GM23248 (cell line): ENCODE measurements around the gene ABTB1. TPM values are rescaled to one million over a fixed set of nuclear protein-coding genes. Genes with fewer than 3 reads are reported as not detected.

Experiments
- DNase-seq: peaks from one replicate; pipeline ENCODE4 v3.0.0-alpha.2; 2015
- H2AFZ ChIP-seq: fragments of 200-600 bp; sonication (generic); 2 replicates; pipeline ENCODE4 v1.6.1; 2016; ENCODE audit warnings: antibody characterized with exemption
- H3F3A ChIP-seq: fragments of 200-600 bp; sonication (generic); 2 replicates; pipeline ENCODE4 v1.6.1; 2016; ENCODE audit warnings: mild to moderate bottlenecking, antibody characterized with exemption, mixed run types; ENCODE audit not compliant: insufficient read depth
- H3K27ac ChIP-seq: fragments of 200-600 bp; sonication (generic); 2 replicates; pipeline ENCODE4 v1.5.1; 2016; ENCODE audit warnings: mild to moderate bottlenecking
- H3K27me3 ChIP-seq: fragments of 200-600 bp; sonication (generic); replicated peaks from 2 replicates; pipeline ENCODE4 v1.6.1; 2016; ENCODE audit warnings: mild to moderate bottlenecking; ENCODE audit not compliant: insufficient read depth
- H3K36me3 ChIP-seq: fragments of 200-600 bp; sonication (generic); 2 replicates; pipeline ENCODE4 v1.6.1; 2016; ENCODE audit warnings: low read depth, mild to moderate bottlenecking
- H3K4me1 ChIP-seq: fragments of 200-600 bp; sonication (generic); 2 replicates; pipeline ENCODE4 v1.6.1; 2016; ENCODE audit warnings: mild to moderate bottlenecking; ENCODE audit not compliant: insufficient read depth
- H3K4me2 ChIP-seq: fragments of 200-600 bp; sonication (generic); one replicate; pipeline ENCODE4 v1.6.1; 2016; ENCODE audit warnings: mild to moderate bottlenecking; ENCODE audit not compliant: unreplicated experiment
- H3K4me3 ChIP-seq: fragments of 200-600 bp; sonication (generic); 2 replicates; pipeline ENCODE4 v1.5.1; 2016; ENCODE audit warnings: mild to moderate bottlenecking
- H3K79me2 ChIP-seq: fragments of 200-600 bp; sonication (generic); 2 replicates; pipeline ENCODE4 v1.6.1; 2016; ENCODE audit warnings: mild to moderate bottlenecking; ENCODE audit not compliant: insufficient read depth
- H3K9ac ChIP-seq: fragments of 200-600 bp; sonication (generic); 2 replicates; pipeline ENCODE4 v1.6.1; 2016; ENCODE audit warnings: mild to moderate bottlenecking
- H3K9me2 ChIP-seq: fragments of 200-600 bp; sonication (generic); 2 replicates; pipeline ENCODE4 v1.6.1; 2016; ENCODE audit warnings: mixed run types, mild to moderate bottlenecking, moderate library complexity; ENCODE audit not compliant: insufficient read depth
- H3K9me3 ChIP-seq: fragments of 200-600 bp; sonication (generic); one replicate; pipeline ENCODE4 v1.6.1; 2017; ENCODE audit warnings: low read depth
- H4K20me1 ChIP-seq: fragments of 200-600 bp; sonication (generic); 2 replicates; pipeline ENCODE4 v1.6.0; 2016; ENCODE audit not compliant: insufficient read depth
- EZH2 ChIP-seq: fragments of 200-600 bp; sonication (generic); IDR thresholded peaks from 2 replicates; pipeline ENCODE4 v1.6.1; 2018; ENCODE audit warnings: antibody characterized with exemption, mild to moderate bottlenecking; ENCODE audit not compliant: insufficient read depth, poor library complexity, severe bottlenecking
- EZH2phosphoT487 ChIP-seq: fragments of 200-600 bp; sonication (generic); IDR thresholded peaks from 2 replicates; pipeline ENCODE4 v1.6.1; 2018; ENCODE audit warnings: antibody characterized with exemption, moderate library complexity, mild to moderate bottlenecking, low read depth; ENCODE audit not compliant: insufficient read depth
- whole genome bisulfite sequencing, 2 experiments: methylation state at CpG; one replicate each; pipeline ENCODE4 v1.1.6; 2015 to 2017; ENCODE audit warnings: low lambda C conversion rate in 2 of 2, low coverage in 1 of 2; ENCODE audit errors: missing lambda C conversion rate in 2 of 2; 5-methylcytosine and 5-hydroxymethylcytosine counted together
- in situ Hi-C: fragments of 300-500 bp; cut with MboI; formaldehyde crosslinking; loops from 2 replicates; pipeline ENCODE4 v1.15.0; 2020
- polyA plus RNA-seq: library from polyadenylated mRNA; unstranded; fragments of >200 nt; fragmentation: Nextera tagmentation; extraction: Ambion mirVana; gene quantifications from 2 replicates; pipeline ENCODE4 v1.2.1, GENCODE V29; 2016
- total RNA-seq: library from RNA; depleted of rRNA; stranded (reverse); fragments of >200 nt; shearing (Covaris generic); gene quantifications from 2 replicates; pipeline ENCODE4 v1.2.3, GENCODE V29; 2014

The ABTB1 gene
- total and polyA plus RNA-seq, 2 experiments from 2014 or later, result 7.8 to 20.9 TPM

DNA sequence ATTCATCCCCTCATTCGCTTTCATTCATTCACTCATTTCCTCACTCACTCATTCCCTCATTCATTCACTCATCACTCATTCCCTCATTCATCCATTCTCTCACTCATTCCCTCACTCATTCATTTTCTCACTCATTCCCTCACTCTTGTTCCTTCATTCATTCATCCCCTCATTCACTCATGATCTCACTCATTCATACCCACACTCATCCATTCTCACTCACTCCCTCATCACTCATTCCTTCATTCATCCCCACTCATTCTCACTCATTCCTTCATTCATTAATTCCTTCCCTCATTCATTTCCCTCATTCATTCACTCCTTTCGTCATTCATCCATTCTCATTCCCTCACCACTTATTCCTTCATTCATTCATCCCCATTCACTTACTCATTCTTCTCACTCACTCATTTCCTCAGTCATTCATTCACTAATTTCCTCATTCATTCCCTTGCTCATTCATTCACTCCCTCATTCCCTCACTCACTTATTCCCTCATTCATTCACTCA lies 14.5 kb downstream of the ABTB1 start:
- no peak for TF ChIP-seq EZH2phosphoT487
- TF ChIP-seq EZH2, result no peak
- Histone ChIP-seq H3K27me3 (no peaks in the 10 kb centered on the region), H3F3A (peaks cover 52% of the 10 kb centered on the region), H2AFZ (no peak overlapping the region), H3K79me2 (no peaks in the 10 kb centered on the region), H3K9ac (no peak overlapping the region), H3K36me3 (no peaks in the 10 kb centered on the region), H3K9me2 (peaks cover 8% of the 10 kb centered on the region; the same call in 1 of the 2 replicates), H3K27ac (no peak overlapping the region), H3K4me1 (peaks cover 36% of the 10 kb centered on the region), H4K20me1 (no peaks in the 10 kb centered on the region), H3K4me3 (no peak overlapping the region), H3K9me3 (no peaks in the 10 kb centered on the region), H3K4me2 (no peak overlapping the region)
- in situ Hi-C loops, result no loop called here
- DNase-seq, result no peak
- WGBS, 2 experiments, result 92 to 96% methylated on average over 2 of the region's 2 CpGs

GRCh38 chr3:127688022-127688415 lies 15.3 kb downstream of the ABTB1 start:
- H3K9ac ChIP-seq, result no peak overlapping the region
- no peaks in the 10 kb centered on the region for H3K36me3 ChIP-seq
- H3K27ac ChIP-seq, result no peak overlapping the region
- TF ChIP-seq EZH2phosphoT487 (no peak), EZH2 (no peak)
- no peaks in the 10 kb centered on the region for H3K9me3 ChIP-seq
- in situ Hi-C loops, result no loop called here
- H3K4me3 ChIP-seq, result no peak overlapping the region
- H3K27me3 ChIP-seq, result no peaks in the 10 kb centered on the region
- peaks cover 8% of the 10 kb centered on the region; the same call in 1 of the 2 replicates for H3K9me2 ChIP-seq
- no peak for DNase-seq
- no peak overlapping the region for H3K4me2 ChIP-seq
- peaks cover 52% of the 10 kb centered on the region for H3F3A ChIP-seq
- no peaks in the 10 kb centered on the region for H3K79me2 ChIP-seq
- H3K4me1 ChIP-seq, result peaks cover 36% of the 10 kb centered on the region
- H2AFZ ChIP-seq, result no peak overlapping the region
- 56 to 86% methylated on average over 2 of the region's 2 CpGs for WGBS, 2 experiments
- H4K20me1 ChIP-seq, result no peaks in the 10 kb centered on the region

DNA sequence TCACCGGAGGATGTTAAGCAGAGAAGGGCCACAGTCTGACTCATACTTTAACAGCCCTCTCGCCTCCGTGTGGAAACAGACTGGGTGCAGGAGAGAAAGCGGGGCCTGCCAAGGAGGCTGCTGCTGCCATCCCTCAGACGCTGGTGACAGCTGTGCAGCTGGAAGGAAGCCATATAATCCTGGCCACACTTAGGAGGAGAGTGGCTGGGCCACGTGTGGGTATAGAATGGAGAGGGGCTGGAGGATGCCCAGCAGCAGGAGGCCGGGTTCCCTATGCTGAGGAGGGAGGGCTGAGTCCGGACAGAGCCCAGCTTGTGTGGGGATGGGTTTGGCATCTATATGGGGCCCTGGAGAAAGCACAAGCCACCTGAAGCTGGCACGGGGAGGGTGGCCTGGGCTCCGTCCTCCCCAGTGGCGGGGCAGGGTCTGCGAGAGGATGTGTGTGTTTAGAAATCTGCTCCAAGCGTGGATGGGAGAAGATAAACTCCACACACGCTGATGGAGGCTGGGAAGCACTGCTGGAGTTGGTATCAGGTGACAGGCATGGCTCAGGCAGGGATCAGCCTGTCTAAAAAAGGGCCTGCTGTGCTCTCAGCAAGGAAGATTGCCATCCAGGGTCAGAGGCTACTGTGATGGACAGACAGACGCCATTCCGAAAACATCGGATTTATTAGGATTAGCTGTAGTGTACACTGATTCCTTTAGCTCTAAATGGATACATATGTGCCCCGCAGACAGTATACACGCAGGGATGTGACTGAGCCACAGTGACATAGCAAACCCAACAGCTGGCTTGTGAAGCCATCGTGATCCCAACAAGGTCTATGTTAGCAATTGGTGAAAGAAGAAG lies 15.9 kb downstream of the ABTB1 start:
- TF ChIP-seq EZH2phosphoT487 (no peak), EZH2 (no peak)

DNA sequence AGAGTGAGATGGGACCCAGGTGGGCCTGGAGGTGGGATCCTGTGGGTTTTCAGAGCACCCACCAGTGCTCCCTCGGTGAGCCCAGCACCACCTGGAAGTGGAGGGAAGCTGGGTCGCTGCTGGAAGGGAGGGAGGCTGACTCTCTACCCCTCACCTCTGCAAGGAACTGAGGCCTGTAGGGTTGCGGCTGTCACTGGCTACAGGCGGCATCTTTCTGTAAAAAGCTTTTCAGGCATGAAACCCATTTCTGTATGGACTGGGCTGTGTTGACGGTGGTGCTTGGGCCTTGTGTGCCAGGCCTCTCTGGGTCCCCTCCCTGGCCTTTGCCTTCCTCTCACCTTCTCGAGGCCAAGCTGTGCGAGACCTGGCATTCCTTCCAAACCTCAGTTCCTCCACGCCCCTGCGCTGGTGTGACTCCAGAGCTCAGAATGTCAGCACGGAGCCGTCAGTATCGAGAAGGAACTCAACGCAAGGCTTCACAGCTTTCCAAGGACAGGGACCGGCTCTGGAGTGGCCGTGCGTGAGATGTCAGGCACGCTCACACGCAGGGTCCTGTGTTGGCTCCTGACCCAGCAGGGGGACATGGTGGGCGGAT lies 16.6 kb downstream of the ABTB1 start:
- no peaks in the 10 kb centered on the region for H4K20me1 ChIP-seq
- H3K36me3 ChIP-seq, result no peaks in the 10 kb centered on the region
- peaks cover 45% of the 10 kb centered on the region for H3F3A ChIP-seq
- H3K4me3 ChIP-seq, result no peak overlapping the region
- no peak for DNase-seq
- no peak overlapping the region for H2AFZ ChIP-seq
- in situ Hi-C loops, result no loop called here
- H3K4me2 ChIP-seq, result peak overlapping the region; percentile 53
- no peaks in the 10 kb centered on the region for H3K9me3 ChIP-seq
- H3K9ac ChIP-seq, result peak overlapping the region; percentile 73
- no peaks in the 10 kb centered on the region for H3K79me2 ChIP-seq
- peaks cover 32% of the 10 kb centered on the region for H3K4me1 ChIP-seq
- TF ChIP-seq EZH2phosphoT487 (no peak), EZH2 (no peak)
- H3K27me3 ChIP-seq, result no peaks in the 10 kb centered on the region
- peaks cover 8% of the 10 kb centered on the region; the same call in 1 of the 2 replicates for H3K9me2 ChIP-seq
- H3K27ac ChIP-seq, result peak overlapping the region; percentile 87
- 91 to 93% methylated on average over 19 of the region's 19 CpGs for WGBS, 2 experiments

More for the DNA sequence above, 15.9 kb downstream of the ABTB1 start:
- Histone ChIP-seq H3K4me3 (no peak overlapping the region), H3K9me3 (no peaks in the 10 kb centered on the region), H3K4me1 (peaks cover 36% of the 10 kb centered on the region), H4K20me1 (no peaks in the 10 kb centered on the region), H3K4me2 (no peak overlapping the region), H3K79me2 (no peaks in the 10 kb centered on the region), H3K27me3 (no peaks in the 10 kb centered on the region), H2AFZ (no peak overlapping the region), H3K27ac (peak overlapping the region; percentile 87; the same call in 1 of the 2 replicates), H3K9ac (0 out of 2 replicates have a peak overlapping the region, but pooled peaks have one; percentile 73), H3K36me3 (no peaks in the 10 kb centered on the region), H3F3A (peaks cover 52% of the 10 kb centered on the region), H3K9me2 (peaks cover 8% of the 10 kb centered on the region; the same call in 1 of the 2 replicates)
- 62 to 74% methylated on average over 20 of the region's 20 CpGs for WGBS, 2 experiments
- in situ Hi-C loops, result no loop called here
- peak; percentile 73 for DNase-seq
